HCT116 (cell line): Measurements from ENCODE around the gene CR2. TPM values are rescaled to one million over a fixed set of nuclear protein-coding genes. Genes with fewer than 3 reads are reported as not detected.

ENCODE experiments used
- ELF1 ChIP-seq: IDR thresholded peaks from 2 replicates; pipeline ENCODE4 v1.6.1; 2012; ENCODE audit warnings: low read depth, borderline replicate concordance
- FOSL1 ChIP-seq: IDR thresholded peaks from 2 replicates; pipeline ENCODE4 v1.6.1; 2012; ENCODE audit warnings: low read depth
- MAX ChIP-seq: IDR thresholded peaks from 2 replicates; pipeline ENCODE4 v1.6.1; 2012
- REST ChIP-seq: IDR thresholded peaks from 2 replicates; pipeline ENCODE4 v1.6.1; 2012; ENCODE audit warnings: low read depth
- SIN3A ChIP-seq: IDR thresholded peaks from 2 replicates; pipeline ENCODE4 v1.6.1; 2012; ENCODE audit warnings: low read depth
- SP1 ChIP-seq: IDR thresholded peaks from 2 replicates; pipeline ENCODE4 v1.6.1; 2012; ENCODE audit warnings: low read depth
- TCF7L2 ChIP-seq: IDR thresholded peaks from 2 replicates; pipeline ENCODE4 v1.7.0; 2011; ENCODE audit warnings: borderline replicate concordance, inconsistent platforms; ENCODE audit not compliant: insufficient read depth, insufficient read length; ENCODE audit errors: extremely low read depth
- ZBTB33 ChIP-seq: IDR thresholded peaks from 2 replicates; pipeline ENCODE4 v1.6.1; 2011; ENCODE audit warnings: mild to moderate bottlenecking, low read length, moderate library complexity; ENCODE audit not compliant: insufficient replicate concordance; ENCODE audit errors: extremely low read depth
- total RNA-seq: library from RNA; stranded (reverse); gene quantifications from one replicate; pipeline ENCODE4 v1.2.1, GENCODE V29; 2021; ENCODE audit not compliant: unreplicated experiment

Gene CR2
- total RNA-seq, 1 experiment from 2014 or later: 4.0 TPM

- no peak for TF ChIP-seq REST
- no peak for TF ChIP-seq TCF7L2
- TF ChIP-seq FOSL1: no peak
- TF ChIP-seq ELF1: no peak
- TF ChIP-seq SIN3A: no peak
- no peak for TF ChIP-seq ZBTB33
- no peak for TF ChIP-seq SP1
- TF ChIP-seq MAX: no peak
- TF ChIP-seq, all 23 proteins: peak for 0
These were observed 29.5 kb upstream of the CR2 start (continued) for GRCh38 chr1:207424570-207425131.
